Esophagus muscularis mucosa (tissue), 3 donors: ENCODE data around the gene NFKBIL1.
"Not testable (repeated sequence)": the region's sequence is repeated elsewhere in the genome, so short reads cannot be mapped to it uniquely, and the experiment has no call there.

ENCODE experiments used
- EP300 ChIP-seq: sonication (generic); formaldehyde crosslinking; IDR thresholded peaks from one replicate; pipeline ENCODE4 v1.6.1; 2017; ENCODE audit warnings: antibody characterized with exemption
- TF ChIP-seq, protein P1 (sequence below), 3 experiments: fragments of 200-600 bp in 2 of 3; fragments of 450-650 bp in 1 of 3; sonication (generic) in 2 of 3; IDR thresholded peaks; one replicate each; pipeline ENCODE4 v1.5.1; 2017 to 2019; ENCODE audit warnings: antibody characterized with exemption in 3 of 3, mild to moderate bottlenecking in 2 of 3, moderate library complexity in 1 of 3

GRCh38 chr6:31499648-31500047 lies 47.8 kb upstream of the NFKBIL1 start:
- TF ChIP-seq, protein P1, sequence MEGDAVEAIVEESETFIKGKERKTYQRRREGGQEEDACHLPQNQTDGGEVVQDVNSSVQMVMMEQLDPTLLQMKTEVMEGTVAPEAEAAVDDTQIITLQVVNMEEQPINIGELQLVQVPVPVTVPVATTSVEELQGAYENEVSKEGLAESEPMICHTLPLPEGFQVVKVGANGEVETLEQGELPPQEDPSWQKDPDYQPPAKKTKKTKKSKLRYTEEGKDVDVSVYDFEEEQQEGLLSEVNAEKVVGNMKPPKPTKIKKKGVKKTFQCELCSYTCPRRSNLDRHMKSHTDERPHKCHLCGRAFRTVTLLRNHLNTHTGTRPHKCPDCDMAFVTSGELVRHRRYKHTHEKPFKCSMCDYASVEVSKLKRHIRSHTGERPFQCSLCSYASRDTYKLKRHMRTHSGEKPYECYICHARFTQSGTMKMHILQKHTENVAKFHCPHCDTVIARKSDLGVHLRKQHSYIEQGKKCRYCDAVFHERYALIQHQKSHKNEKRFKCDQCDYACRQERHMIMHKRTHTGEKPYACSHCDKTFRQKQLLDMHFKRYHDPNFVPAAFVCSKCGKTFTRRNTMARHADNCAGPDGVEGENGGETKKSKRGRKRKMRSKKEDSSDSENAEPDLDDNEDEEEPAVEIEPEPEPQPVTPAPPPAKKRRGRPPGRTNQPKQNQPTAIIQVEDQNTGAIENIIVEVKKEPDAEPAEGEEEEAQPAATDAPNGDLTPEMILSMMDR (IDR thresholded peaks at IDR 0.05), result not testable (repeated sequence)
- not testable (repeated sequence) for TF ChIP-seq EP300
